Measurements from ENCODE around the gene STARD5. TPM values are rescaled to one million over a fixed set of nuclear protein-coding genes. Genes with fewer than 3 reads are reported as not detected.

The STARD5 gene
- total RNA-seq (2014; rRNA removed; shearing (Covaris generic)), result 7.2 and 9.6 TPM in 2 replicates
- 11.8 and 12.1 TPM in 2 replicates for polyA plus RNA-seq (2016; fragmentation: Nextera tagmentation; extraction: Ambion mirVana)

- no peaks in the 10 kb centered on the region for H4K20me1 ChIP-seq (ENCODE audit: insufficient read depth)
- H3K4me3 ChIP-seq, result peak within 1 kb of the TSS; percentile 88
- peak; percentile 100 for DNase-seq
- H3K9me2 ChIP-seq (ENCODE audit: insufficient read depth), result no peaks in the 10 kb centered on the region
- no peaks in the 10 kb centered on the region for H3K27me3 ChIP-seq (replicated peaks; ENCODE audit: insufficient read depth)
- peaks cover 20% of the 10 kb centered on the region for H3K79me2 ChIP-seq (ENCODE audit: insufficient read depth)
- H3K36me3 ChIP-seq (ENCODE audit: low read depth), result peaks cover 16% of the 10 kb centered on the region; the same call in 1 of the 2 replicates
- no peak for TF ChIP-seq EZH2phosphoT487 (IDR thresholded peaks at IDR 0.05; ENCODE audit: insufficient read depth, low read depth)
- no peak for TF ChIP-seq EZH2 (IDR thresholded peaks at IDR 0.05; ENCODE audit: insufficient read depth, poor library complexity, severe bottlenecking)
- no peaks in the 10 kb centered on the region for H3K9me3 ChIP-seq (ENCODE audit: low read depth)
- 2 to 3% methylated on average over 48 to 65 of the region's 67 CpGs for WGBS, 2 experiments (ENCODE audit: low coverage in 1 of 2, low lambda C conversion rate in 2 of 2, missing lambda C conversion rate in 2 of 2)
- in situ Hi-C loops (cut with MboI), result no loop called here
- peak within 1 kb of the TSS; percentile 89 for H3K9ac ChIP-seq
- H3K27ac ChIP-seq, result peak within 1 kb of the TSS; percentile 19; the same call in 1 of the 2 replicates
- H3K4me1 ChIP-seq (ENCODE audit: insufficient read depth), result peaks cover 44% of the 10 kb centered on the region
- H3F3A ChIP-seq (ENCODE audit: insufficient read depth), result peaks cover 37% of the 10 kb centered on the region
- H2AFZ ChIP-seq, result peak within 1 kb of the TSS; percentile 98
- H3K4me2 ChIP-seq (ENCODE audit: unreplicated experiment), result peak within 1 kb of the TSS; percentile 97
These were observed at the start of gene STARD5 for GRCh38 chr15:81323944-81324881. TSS of gene STARD5 (minus strand) at chr15:81324141. CDS start at chr15:81324099, 42 bp downstream.

- in situ Hi-C loops (cut with MboI), result no loop called here
- no peaks in the 10 kb centered on the region for H3K9me2 ChIP-seq (ENCODE audit: insufficient read depth)
- no peaks in the 10 kb centered on the region for H3K9me3 ChIP-seq (ENCODE audit: low read depth)
- TF ChIP-seq EZH2 (IDR thresholded peaks at IDR 0.05; ENCODE audit: insufficient read depth, poor library complexity, severe bottlenecking) (no peak), EZH2phosphoT487 (IDR thresholded peaks at IDR 0.05; ENCODE audit: insufficient read depth, low read depth) (no peak)
- no peak overlapping the region for H2AFZ ChIP-seq
- H3F3A ChIP-seq (ENCODE audit: insufficient read depth), result no peaks in the 10 kb centered on the region
- DNase-seq, result no peak
- H4K20me1 ChIP-seq (ENCODE audit: insufficient read depth), result no peaks in the 10 kb centered on the region
- no peaks in the 10 kb centered on the region for H3K79me2 ChIP-seq (ENCODE audit: insufficient read depth)
- no peak overlapping the region for H3K4me3 ChIP-seq
- WGBS, 2 experiments (ENCODE audit: low coverage in 1 of 2, low lambda C conversion rate in 2 of 2, missing lambda C conversion rate in 2 of 2), result 66 to 68% methylated on average over 5 of the region's 5 CpGs
- 0 out of 2 replicates have a peak, but pooled peaks cover 4% of the 10 kb centered on the region for H3K27me3 ChIP-seq (replicated peaks; ENCODE audit: insufficient read depth)
- no peak overlapping the region for H3K9ac ChIP-seq
- H3K4me1 ChIP-seq (ENCODE audit: insufficient read depth), result no peaks in the 10 kb centered on the region
- no peaks in the 10 kb centered on the region for H3K36me3 ChIP-seq (ENCODE audit: low read depth)
- H3K27ac ChIP-seq, result no peak overlapping the region
- H3K4me2 ChIP-seq (ENCODE audit: unreplicated experiment), result no peak overlapping the region
These were observed 49.2 kb upstream of the STARD5 start for GRCh38 chr15:81373176-81373575.

- H3K9ac ChIP-seq, result no peak overlapping the region
- no peak overlapping the region for H3K4me3 ChIP-seq
- no peaks in the 10 kb centered on the region for H3F3A ChIP-seq (ENCODE audit: insufficient read depth)
- no peaks in the 10 kb centered on the region for H3K4me1 ChIP-seq (ENCODE audit: insufficient read depth)
- no peak overlapping the region for H2AFZ ChIP-seq
- H3K36me3 ChIP-seq (ENCODE audit: low read depth), result no peaks in the 10 kb centered on the region
- no peak for DNase-seq
- H3K79me2 ChIP-seq (ENCODE audit: insufficient read depth), result no peaks in the 10 kb centered on the region
- no peaks in the 10 kb centered on the region for H3K9me3 ChIP-seq (ENCODE audit: low read depth)
- TF ChIP-seq EZH2phosphoT487 (IDR thresholded peaks at IDR 0.05; ENCODE audit: insufficient read depth, low read depth) (no peak), EZH2 (IDR thresholded peaks at IDR 0.05; ENCODE audit: insufficient read depth, poor library complexity, severe bottlenecking) (no peak)
- WGBS, 2 experiments (ENCODE audit: low coverage in 1 of 2, low lambda C conversion rate in 2 of 2, missing lambda C conversion rate in 2 of 2), result 67 to 69% methylated on average over 3 of the region's 3 CpGs
- no peaks in the 10 kb centered on the region for H4K20me1 ChIP-seq (ENCODE audit: insufficient read depth)
- H3K4me2 ChIP-seq (ENCODE audit: unreplicated experiment), result no peak overlapping the region
- in situ Hi-C loops (cut with MboI), result no loop called here
- 0 out of 2 replicates have a peak, but pooled peaks cover 4% of the 10 kb centered on the region for H3K27me3 ChIP-seq (replicated peaks; ENCODE audit: insufficient read depth)
- no peaks in the 10 kb centered on the region for H3K9me2 ChIP-seq (ENCODE audit: insufficient read depth)
- H3K27ac ChIP-seq, result no peak overlapping the region
These were observed 48.6 kb upstream of the STARD5 start for GRCh38 chr15:81372575-81372974.

GRCh38 chr15:81363718-81364500 is 40.0 kb upstream of the STARD5 start:
- H3K4me3 ChIP-seq, result no peak overlapping the region
- H3K79me2 ChIP-seq (ENCODE audit: insufficient read depth), result no peaks in the 10 kb centered on the region
- H3K27ac ChIP-seq, result no peak overlapping the region
- no peaks in the 10 kb centered on the region for H3K27me3 ChIP-seq (replicated peaks; ENCODE audit: insufficient read depth)
- no peaks in the 10 kb centered on the region for H4K20me1 ChIP-seq (ENCODE audit: insufficient read depth)
- in situ Hi-C loops (cut with MboI), result no loop called here
- no peaks in the 10 kb centered on the region for H3K36me3 ChIP-seq (ENCODE audit: low read depth)
- no peak overlapping the region for H3K4me2 ChIP-seq (ENCODE audit: unreplicated experiment)
- no peak overlapping the region for H2AFZ ChIP-seq
- H3K9ac ChIP-seq, result no peak overlapping the region
- WGBS, 2 experiments (ENCODE audit: low coverage in 1 of 2, low lambda C conversion rate in 2 of 2, missing lambda C conversion rate in 2 of 2), result 41 to 45% methylated on average over 5 of the region's 5 CpGs
- H3K9me2 ChIP-seq (ENCODE audit: insufficient read depth), result no peaks in the 10 kb centered on the region
- no peaks in the 10 kb centered on the region for H3F3A ChIP-seq (ENCODE audit: insufficient read depth)
- no peaks in the 10 kb centered on the region for H3K9me3 ChIP-seq (ENCODE audit: low read depth)
- TF ChIP-seq EZH2phosphoT487 (IDR thresholded peaks at IDR 0.05; ENCODE audit: insufficient read depth, low read depth), result no peak
- no peaks in the 10 kb centered on the region for H3K4me1 ChIP-seq (ENCODE audit: insufficient read depth)
- DNase-seq, result peak; percentile 3
